ENCODE results near the gene PDLIM7. TPM values are rescaled to one million over a fixed set of nuclear protein-coding genes. Genes with fewer than 3 reads are reported as not detected.

PDLIM7 gene
- total and polyA plus RNA-seq, 10 of the 15 experiments (the other 5 are each of a cell fraction or from before 2014, with no cell fraction given) = 0.82 to 36.6 (median 19.3) TPM

DNA sequence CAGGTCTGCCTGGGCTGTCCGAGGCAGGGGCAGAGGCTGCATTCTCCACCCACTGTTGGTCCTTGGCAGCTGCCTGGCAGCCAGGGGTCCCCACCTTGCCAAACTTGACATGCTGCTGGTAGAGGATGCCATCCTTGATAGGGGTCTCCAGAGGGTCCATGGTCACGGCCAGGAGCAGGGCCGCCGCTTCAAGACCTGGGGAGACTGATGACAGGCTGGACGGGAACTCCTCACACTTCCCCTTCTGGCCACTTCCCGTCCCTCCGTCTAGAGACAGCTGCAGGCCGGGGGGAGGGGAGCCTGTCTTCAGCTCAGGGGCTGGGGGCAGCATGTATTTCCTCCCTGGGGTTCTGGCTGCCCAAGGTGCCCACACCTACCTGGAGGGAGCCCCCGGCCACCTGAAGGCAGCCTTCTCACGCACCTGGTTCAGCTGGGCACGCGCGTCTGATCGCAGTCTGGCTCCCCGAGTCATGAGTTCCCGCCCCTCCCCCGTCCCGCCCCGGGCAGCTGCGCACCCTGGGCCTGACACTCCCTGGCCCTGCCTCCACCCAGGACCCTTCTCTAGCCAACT lies 12.1 kb upstream of the PDLIM7 start, which contains the start of gene DOK3:
Gene DOK3, minus strand, starts transcription at position 446 of the 571 bp plus-strand sequence. Its CDS starts 286 bp downstream, at position 160.
- ATAC-seq = peak; percentile 63
- WGBS (ENCODE audit: insufficient coverage, insufficient replicate concordance, low lambda C conversion rate, missing lambda C conversion rate) = 4% methylated on average over 16 of the region's 20 CpGs
- Histone ChIP-seq H3K36me3 (ENCODE audit: control insufficient read depth in 2 of 2, insufficient read depth in 2 of 2, low read length in 1 of 2) (peaks cover 10 to 38% of the 10 kb centered on the region in 2 experiments; a peak in 3 of 4 replicates), H3K9me3 (replicated peaks; ENCODE audit: control insufficient read depth, insufficient read depth, low read length) (no peaks in the 10 kb centered on the region), H3K79me2 (ENCODE audit: control insufficient read depth, insufficient read depth, low read length) (peaks cover 35% of the 10 kb centered on the region), H3K27me3 (replicated peaks in 1 of 2; ENCODE audit: control insufficient read depth in 2 of 2, insufficient read depth in 2 of 2, low read length in 1 of 2) (no peaks in the 10 kb centered on the region), H4K20me1 (ENCODE audit: control insufficient read depth, insufficient read depth) (no peaks in the 10 kb centered on the region), H3K4me1 (ENCODE audit: control insufficient read depth, insufficient read depth, low read length) (peaks cover 37% of the 10 kb centered on the region), H2AFZ (ENCODE audit: control insufficient read depth, low read depth, low read length) (peak within 1 kb of the TSS; percentile 69), H3K4me2 (ENCODE audit: control insufficient read depth, insufficient read depth) (peak within 1 kb of the TSS; percentile 97), H3K27ac (ENCODE audit: control insufficient read depth, insufficient read depth) (peak within 1 kb of the TSS; percentile 87), H3K9ac (ENCODE audit: control insufficient read depth, insufficient read depth, low read length) (peak within 1 kb of the TSS; percentile 90), H3K4me3 (peak within 1 kb of the TSS; percentile 87)
- ChIA-PET RAD21 (ENCODE audit: unreplicated experiment) (interaction anchor here (0.6 to 3.4 kb wide), 18 partner anchors 8 to 129 kb away, joined by 3 to 17 read pairs (median 4); partner anchors contain the start of genes GRK6, PDLIM7 and TMED9), SMC1A (ENCODE audit: uncharacterized antibody, unreplicated experiment) (interaction anchor here (0.6 to 2.4 kb wide), 9 partner anchors 7 to 199 kb away, joined by 3 to 10 read pairs (median 5); partner anchors contain the start of gene PDLIM7), CTCF (interaction anchor here (0.7 to 6.2 kb wide), 12 partner anchors 8 to 396 kb away, joined by 3 to 38 read pairs (median 11); partner anchors contain the start of genes PDLIM7, RGS14 and TMED9), POLR2A (interaction anchor here (0.6 to 3.5 kb wide), 16 partner anchors 8 to 825 kb away, joined by 3 to 19 read pairs (median 4); partner anchors contain the start of genes DDX41, GRK6, LMAN2 and PDLIM7)
- in situ Hi-C loops (cut with MboI) = no loop called here
- peak; percentile 59 for FAIRE-seq
- intact Hi-C loops (cut with micrococcal nuclease; ENCODE audit: unreplicated experiment) = loop anchor here (5.0 to 10.0 kb wide), 2 partner anchors 93 to 395 kb away; partner anchors contain the start of gene B4GALT7
- no TSS peak for BruUV-seq (replicated peaks)
- DNase-seq (ENCODE audit: low read depth, low spot score) = no peak
- TF ChIP-seq HCFC1 (IDR thresholded peaks at IDR 0.05; ENCODE audit: low read length) (no peak), MTA2 (IDR thresholded peaks at IDR 0.05; ENCODE audit: low read depth) (no peak), E2F4 (IDR thresholded peaks at IDR 0.05; ENCODE audit: low read depth, low read length) (no peak), CEBPZ (IDR thresholded peaks at IDR 0.05; ENCODE audit: low read depth, low read length) (no peak), SUZ12 (IDR thresholded peaks at IDR 0.05; ENCODE audit: unreplicated experiment) (no peak), CREM (IDR thresholded peaks at IDR 0.05; ENCODE audit: low read depth) (peak; percentile 13; the same call in 1 of the 2 replicates), IKZF2 (IDR thresholded peaks at IDR 0.05) (peak in 1 of 2 experiments; percentile 41; a peak in 2 of 4 replicates), RCOR1 (conservative IDR thresholded peaks at IDR 0.05; ENCODE audit: low read depth, low read length) (no peak), NR2F1 (conservative IDR thresholded peaks at IDR 0.05) (no peak), LARP7 (IDR thresholded peaks at IDR 0.05) (peak; percentile 7; the same call in 1 of the 2 replicates), MYC (IDR thresholded peaks at IDR 0.05; ENCODE audit: insufficient read depth, insufficient read length, insufficient replicate concordance, low read length, severe bottlenecking) (no peak), TCF7 (IDR thresholded peaks at IDR 0.05; ENCODE audit: borderline replicate concordance) (no peak), NFYA (IDR thresholded peaks at IDR 0.05; ENCODE audit: borderline replicate concordance, low read depth, low read length) (no peak), ZSCAN29 (IDR thresholded peaks at IDR 0.05) (no peak), NFIC (IDR thresholded peaks at IDR 0.05; ENCODE audit: low read depth, low read length) (no peak)
- TF ChIP-seq, protein P1, sequence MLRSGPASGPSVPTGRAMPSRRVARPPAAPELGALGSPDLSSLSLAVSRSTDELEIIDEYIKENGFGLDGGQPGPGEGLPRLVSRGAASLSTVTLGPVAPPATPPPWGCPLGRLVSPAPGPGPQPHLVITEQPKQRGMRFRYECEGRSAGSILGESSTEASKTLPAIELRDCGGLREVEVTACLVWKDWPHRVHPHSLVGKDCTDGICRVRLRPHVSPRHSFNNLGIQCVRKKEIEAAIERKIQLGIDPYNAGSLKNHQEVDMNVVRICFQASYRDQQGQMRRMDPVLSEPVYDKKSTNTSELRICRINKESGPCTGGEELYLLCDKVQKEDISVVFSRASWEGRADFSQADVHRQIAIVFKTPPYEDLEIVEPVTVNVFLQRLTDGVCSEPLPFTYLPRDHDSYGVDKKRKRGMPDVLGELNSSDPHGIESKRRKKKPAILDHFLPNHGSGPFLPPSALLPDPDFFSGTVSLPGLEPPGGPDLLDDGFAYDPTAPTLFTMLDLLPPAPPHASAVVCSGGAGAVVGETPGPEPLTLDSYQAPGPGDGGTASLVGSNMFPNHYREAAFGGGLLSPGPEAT (IDR thresholded peaks at IDR 0.05; ENCODE audit: low read depth) = no peak
- TF ChIP-seq, protein P2, sequence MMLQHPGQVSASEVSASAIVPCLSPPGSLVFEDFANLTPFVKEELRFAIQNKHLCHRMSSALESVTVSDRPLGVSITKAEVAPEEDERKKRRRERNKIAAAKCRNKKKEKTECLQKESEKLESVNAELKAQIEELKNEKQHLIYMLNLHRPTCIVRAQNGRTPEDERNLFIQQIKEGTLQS (IDR thresholded peaks at IDR 0.05; ENCODE audit: borderline replicate concordance, extremely low read depth, low read depth, low read length) = no peak

Data from GM12878 (cell line).